ENCODE results near the gene ZNF747.

ZNF747 gene

GRCh38 chr16:30510376-30510938, 24.2 kb downstream of the ZNF747 start:
- DNase-seq, result no peak

- no peak for DNase-seq
Measured at GRCh38 chr16:30509081-30509765, 25.4 kb downstream of the ZNF747 start.

GRCh38 chr16:30503403-30504296, 31.0 kb downstream of the ZNF747 start:
- DNase-seq, result no peak

- no peak for DNase-seq
Measured at GRCh38 chr16:30499284-30499683, 35.4 kb downstream of the ZNF747 start.

GRCh38 chr16:30494709-30495108, 39.9 kb downstream of the ZNF747 start:
- DNase-seq, result no peak

GRCh38 chr16:30493941-30494488, 40.6 kb downstream of the ZNF747 start:
- DNase-seq, result no peak

- no peak for DNase-seq
Measured at GRCh38 chr16:30491744-30492308, 42.8 kb downstream of the ZNF747 start.

- DNase-seq, result no peak
Measured at GRCh38 chr16:30491229-30491628, 43.4 kb downstream of the ZNF747 start.

GRCh38 chr16:30490210-30490609, 44.4 kb downstream of the ZNF747 start:
- no peak for DNase-seq

GRCh38 chr16:30488764-30489605, 45.7 kb downstream of the ZNF747 start:
- DNase-seq, result no peak

GRCh38 chr16:30485818-30486436, 48.7 kb downstream of the ZNF747 start:
- DNase-seq, result no peak

- no peak for DNase-seq
Measured at GRCh38 chr16:30484887-30485286, 49.8 kb downstream of the ZNF747 start.

- DNase-seq, result no peak
Measured at GRCh38 chr16:30482366-30482765, 52.3 kb downstream of the ZNF747 start.

- DNase-seq, result no peak
Measured at GRCh38 chr16:30481381-30481780, 53.3 kb downstream of the ZNF747 start.

Data from GOT3 (cell line).